ENCODE results near the gene MBNL1.

Gene MBNL1

DNA sequence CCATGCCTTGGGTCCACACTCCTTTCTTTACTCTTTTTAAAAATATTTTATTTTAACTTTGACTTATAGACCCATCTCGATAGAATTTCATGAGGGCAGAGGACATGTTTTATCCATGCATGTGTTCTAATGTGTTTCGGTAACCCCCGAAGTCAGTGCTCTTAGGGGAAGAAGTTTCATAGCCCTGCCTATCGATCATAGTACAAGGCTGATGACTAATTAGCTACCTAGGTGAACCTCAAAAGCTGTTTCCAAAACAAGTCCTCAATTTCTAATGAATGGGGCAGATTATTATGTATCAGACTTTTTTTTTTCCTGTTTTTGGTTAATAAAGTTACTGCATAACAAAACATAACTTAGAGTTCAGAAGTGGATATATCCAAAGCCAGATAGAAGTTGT lies 82.0 kb downstream of the MBNL1 start:
- TF ChIP-seq, protein P1, sequence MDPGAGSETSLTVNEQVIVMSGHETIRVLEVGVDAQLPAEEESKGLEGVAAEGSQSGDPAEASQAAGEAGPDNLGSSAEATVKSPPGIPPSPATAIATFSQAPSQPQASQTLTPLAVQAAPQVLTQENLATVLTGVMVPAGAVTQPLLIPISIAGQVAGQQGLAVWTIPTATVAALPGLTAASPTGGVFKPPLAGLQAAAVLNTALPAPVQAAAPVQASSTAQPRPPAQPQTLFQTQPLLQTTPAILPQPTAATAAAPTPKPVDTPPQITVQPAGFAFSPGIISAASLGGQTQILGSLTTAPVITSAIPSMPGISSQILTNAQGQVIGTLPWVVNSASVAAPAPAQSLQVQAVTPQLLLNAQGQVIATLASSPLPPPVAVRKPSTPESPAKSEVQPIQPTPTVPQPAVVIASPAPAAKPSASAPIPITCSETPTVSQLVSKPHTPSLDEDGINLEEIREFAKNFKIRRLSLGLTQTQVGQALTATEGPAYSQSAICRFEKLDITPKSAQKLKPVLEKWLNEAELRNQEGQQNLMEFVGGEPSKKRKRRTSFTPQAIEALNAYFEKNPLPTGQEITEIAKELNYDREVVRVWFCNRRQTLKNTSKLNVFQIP (CRISPR knock-in tag; IDR thresholded peaks at IDR 0.05; ENCODE audit: borderline replicate concordance, low read depth), result no peak
- TF ChIP-seq CSDC2 (CRISPR knock-in tag; IDR thresholded peaks at IDR 0.05) (no peak), ARNTL (CRISPR knock-in tag; IDR thresholded peaks at IDR 0.05; ENCODE audit: borderline replicate concordance, low read depth) (no peak), ZNF8 (CRISPR knock-in tag; IDR thresholded peaks at IDR 0.05) (no peak), TCF4 (CRISPR knock-in tag; IDR thresholded peaks at IDR 0.05; ENCODE audit: borderline replicate concordance) (no peak), PPARA (CRISPR knock-in tag; IDR thresholded peaks at IDR 0.05; ENCODE audit: borderline replicate concordance) (no peak), ZFP3 (CRISPR knock-in tag; IDR thresholded peaks at IDR 0.05) (no peak), BACH2 (CRISPR knock-in tag; IDR thresholded peaks at IDR 0.05; ENCODE audit: borderline replicate concordance) (no peak)
- TF ChIP-seq, protein P2, sequence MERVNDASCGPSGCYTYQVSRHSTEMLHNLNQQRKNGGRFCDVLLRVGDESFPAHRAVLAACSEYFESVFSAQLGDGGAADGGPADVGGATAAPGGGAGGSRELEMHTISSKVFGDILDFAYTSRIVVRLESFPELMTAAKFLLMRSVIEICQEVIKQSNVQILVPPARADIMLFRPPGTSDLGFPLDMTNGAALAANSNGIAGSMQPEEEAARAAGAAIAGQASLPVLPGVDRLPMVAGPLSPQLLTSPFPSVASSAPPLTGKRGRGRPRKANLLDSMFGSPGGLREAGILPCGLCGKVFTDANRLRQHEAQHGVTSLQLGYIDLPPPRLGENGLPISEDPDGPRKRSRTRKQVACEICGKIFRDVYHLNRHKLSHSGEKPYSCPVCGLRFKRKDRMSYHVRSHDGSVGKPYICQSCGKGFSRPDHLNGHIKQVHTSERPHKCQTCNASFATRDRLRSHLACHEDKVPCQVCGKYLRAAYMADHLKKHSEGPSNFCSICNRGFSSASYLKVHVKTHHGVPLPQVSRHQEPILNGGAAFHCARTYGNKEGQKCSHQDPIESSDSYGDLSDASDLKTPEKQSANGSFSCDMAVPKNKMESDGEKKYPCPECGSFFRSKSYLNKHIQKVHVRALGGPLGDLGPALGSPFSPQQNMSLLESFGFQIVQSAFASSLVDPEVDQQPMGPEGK (CRISPR knock-in tag; IDR thresholded peaks at IDR 0.05; ENCODE audit: borderline replicate concordance), result no peak
- TF ChIP-seq, protein P3, sequence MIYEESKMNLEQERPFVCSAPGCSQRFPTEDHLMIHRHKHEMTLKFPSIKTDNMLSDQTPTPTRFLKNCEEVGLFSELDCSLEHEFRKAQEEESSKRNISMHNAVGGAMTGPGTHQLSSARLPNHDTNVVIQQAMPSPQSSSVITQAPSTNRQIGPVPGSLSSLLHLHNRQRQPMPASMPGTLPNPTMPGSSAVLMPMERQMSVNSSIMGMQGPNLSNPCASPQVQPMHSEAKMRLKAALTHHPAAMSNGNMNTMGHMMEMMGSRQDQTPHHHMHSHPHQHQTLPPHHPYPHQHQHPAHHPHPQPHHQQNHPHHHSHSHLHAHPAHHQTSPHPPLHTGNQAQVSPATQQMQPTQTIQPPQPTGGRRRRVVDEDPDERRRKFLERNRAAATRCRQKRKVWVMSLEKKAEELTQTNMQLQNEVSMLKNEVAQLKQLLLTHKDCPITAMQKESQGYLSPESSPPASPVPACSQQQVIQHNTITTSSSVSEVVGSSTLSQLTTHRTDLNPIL (CRISPR knock-in tag; IDR thresholded peaks at IDR 0.05; ENCODE audit: low read depth), result no peak

DNA sequence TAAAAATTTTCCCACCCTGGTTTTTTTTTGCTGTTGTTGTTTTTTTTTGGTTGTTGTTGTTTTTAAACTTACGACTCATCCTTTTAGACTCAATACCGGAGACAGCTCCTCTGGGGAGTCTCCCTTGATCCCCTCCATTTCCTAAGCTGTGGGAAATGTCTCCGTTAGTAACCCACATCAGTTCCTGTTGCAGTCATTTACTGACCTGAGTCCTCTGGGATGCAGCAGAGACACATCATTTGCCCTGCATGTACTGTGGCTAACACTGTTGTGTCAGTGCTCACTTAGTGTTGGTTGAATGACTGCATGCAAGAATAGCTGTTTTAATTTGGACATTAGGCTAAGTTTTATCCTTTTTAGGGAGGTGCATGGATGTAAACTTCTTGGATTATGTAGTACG lies 83.8 kb downstream of the MBNL1 start:
- ATAC-seq, result no peak

More for the DNA sequence above, 82.0 kb downstream of the MBNL1 start:
- no peak for ATAC-seq

DNA sequence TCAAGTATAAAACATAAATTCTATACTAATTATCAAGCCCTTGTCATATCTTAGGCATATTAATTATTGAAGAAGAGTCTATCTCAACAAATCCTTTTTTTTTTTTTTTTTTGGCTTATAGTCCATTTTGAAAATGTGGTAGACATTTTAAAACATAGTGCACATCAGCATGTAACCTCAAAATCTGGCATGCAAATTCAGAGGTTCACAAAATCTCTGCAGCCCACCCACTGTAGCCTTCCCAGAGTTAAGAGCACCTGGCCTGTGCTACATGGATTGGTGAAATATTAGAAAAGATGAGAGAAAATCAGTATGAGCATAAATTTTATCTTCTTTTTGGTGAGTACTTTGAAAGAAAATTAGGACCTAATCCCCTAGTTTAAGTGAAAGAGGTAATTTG lies 84.8 kb downstream of the MBNL1 start:
- TF ChIP-seq ZFP30 (CRISPR knock-in tag; IDR thresholded peaks at IDR 0.05) (no peak), SNAI2 (CRISPR knock-in tag; IDR thresholded peaks at IDR 0.05) (no peak), ESRRG (CRISPR knock-in tag; IDR thresholded peaks at IDR 0.05) (no peak), OSR1 (CRISPR knock-in tag; IDR thresholded peaks at IDR 0.05) (no peak), BACH2 (CRISPR knock-in tag; IDR thresholded peaks at IDR 0.05; ENCODE audit: borderline replicate concordance) (no peak), ARNTL (CRISPR knock-in tag; IDR thresholded peaks at IDR 0.05; ENCODE audit: borderline replicate concordance, low read depth) (no peak), GLIS3 (CRISPR knock-in tag; IDR thresholded peaks at IDR 0.05) (no peak)
- TF ChIP-seq, protein P3 (CRISPR knock-in tag; IDR thresholded peaks at IDR 0.05; ENCODE audit: low read depth), result no peak
- TF ChIP-seq, protein P1 (CRISPR knock-in tag; IDR thresholded peaks at IDR 0.05; ENCODE audit: borderline replicate concordance, low read depth), result no peak
- TF ChIP-seq, protein P2 (CRISPR knock-in tag; IDR thresholded peaks at IDR 0.05; ENCODE audit: borderline replicate concordance), result no peak
- ATAC-seq, result no peak

More for the DNA sequence above, 83.8 kb downstream of the MBNL1 start:
- TF ChIP-seq, protein P3 (CRISPR knock-in tag; IDR thresholded peaks at IDR 0.05; ENCODE audit: low read depth), result no peak
- TF ChIP-seq ZNF8 (CRISPR knock-in tag; IDR thresholded peaks at IDR 0.05), result no peak
